Mesendoderm (in vitro differentiated cells): Measurements from ENCODE around the gene PSME3.

Experiments
- DNase-seq: peaks from one replicate; pipeline ENCODE4 v3.0.0; 2013
- H2AK5ac ChIP-seq: 2 replicates; pipeline ENCODE4 v1.6.1; 2013; ENCODE audit warnings: low read length, inconsistent platforms
- H2BK120ac ChIP-seq: 2 replicates; pipeline ENCODE4 v1.6.1; 2013; ENCODE audit warnings: low read depth, mild to moderate bottlenecking, low read length, moderate library complexity, mixed read lengths
- H2BK15ac ChIP-seq: replicated peaks from 2 replicates; pipeline ENCODE4 v1.6.1; 2013; ENCODE audit warnings: low read depth, mild to moderate bottlenecking, moderate library complexity
- H2BK5ac ChIP-seq: 2 replicates; pipeline ENCODE4 v1.6.1; 2013; ENCODE audit warnings: low read length, inconsistent platforms
- H3K18ac ChIP-seq: 2 replicates; pipeline ENCODE4 v1.6.1; 2013; ENCODE audit warnings: mild to moderate bottlenecking, low read length, mixed read lengths
- H3K23ac ChIP-seq: one replicate; pipeline ENCODE4 v1.6.1; 2013; ENCODE audit warnings: low read length
- H3K27ac ChIP-seq: 2 replicates; pipeline ENCODE4 v1.5.1; 2013; ENCODE audit warnings: low read depth, mild to moderate bottlenecking, inconsistent platforms, low read length, moderate library complexity
- H3K27me3 ChIP-seq: 2 replicates; pipeline ENCODE4 v1.6.1; 2013; ENCODE audit warnings: low read length, control low read depth, mild to moderate bottlenecking, inconsistent platforms; ENCODE audit not compliant: insufficient read depth, poor library complexity
- H3K36me3 ChIP-seq: 2 replicates; pipeline ENCODE4 v1.6.1; 2013; ENCODE audit warnings: low read length, inconsistent platforms; ENCODE audit not compliant: control insufficient read depth, insufficient read depth
- H3K4ac ChIP-seq: one replicate; pipeline ENCODE4 v1.6.1; 2013; ENCODE audit warnings: low read depth, mild to moderate bottlenecking, low read length, moderate library complexity
- H3K4me1 ChIP-seq: 2 replicates; pipeline ENCODE4 v1.6.1; 2013; ENCODE audit warnings: low read depth, low read length, inconsistent platforms; ENCODE audit not compliant: control insufficient read depth
- H3K4me2 ChIP-seq: 2 replicates; pipeline ENCODE4 v1.6.1; 2013; ENCODE audit warnings: low read length
- H3K4me3 ChIP-seq: 2 replicates; pipeline ENCODE4 v1.5.1; 2013; ENCODE audit warnings: mild to moderate bottlenecking, low read length
- H3K56ac ChIP-seq: one replicate; pipeline ENCODE4 v1.6.1; 2013; ENCODE audit warnings: low read length
- H3K79me1 ChIP-seq: 2 replicates; pipeline ENCODE4 v1.6.1; 2013; ENCODE audit warnings: low read length, inconsistent platforms
- H3K79me2 ChIP-seq: 2 replicates; pipeline ENCODE4 v1.6.1; 2013; ENCODE audit warnings: mild to moderate bottlenecking, low read length; ENCODE audit not compliant: control insufficient read depth, insufficient read depth
- H3K9ac ChIP-seq: 2 replicates; pipeline ENCODE4 v1.6.1; 2013; ENCODE audit warnings: low read length, inconsistent platforms
- H4K5ac ChIP-seq: one replicate; pipeline ENCODE4 v1.6.1; 2013; ENCODE audit warnings: low read length
- H4K8ac ChIP-seq: one replicate; pipeline ENCODE4 v1.6.1; 2013; ENCODE audit warnings: low read depth, mild to moderate bottlenecking, control low read depth, low read length, moderate library complexity
- WGBS: extraction: QIAGEN DNeasy Blood & Tissue Kit; methylation state at CpG from one replicate; pipeline ENCODE4 v1.1.7; 2013; ENCODE audit warnings: low lambda C conversion rate, missing lambda C conversion rate; ENCODE audit not compliant: insufficient coverage; ENCODE audit errors: extremely low coverage; 5-methylcytosine and 5-hydroxymethylcytosine counted together

Gene PSME3

DNA sequence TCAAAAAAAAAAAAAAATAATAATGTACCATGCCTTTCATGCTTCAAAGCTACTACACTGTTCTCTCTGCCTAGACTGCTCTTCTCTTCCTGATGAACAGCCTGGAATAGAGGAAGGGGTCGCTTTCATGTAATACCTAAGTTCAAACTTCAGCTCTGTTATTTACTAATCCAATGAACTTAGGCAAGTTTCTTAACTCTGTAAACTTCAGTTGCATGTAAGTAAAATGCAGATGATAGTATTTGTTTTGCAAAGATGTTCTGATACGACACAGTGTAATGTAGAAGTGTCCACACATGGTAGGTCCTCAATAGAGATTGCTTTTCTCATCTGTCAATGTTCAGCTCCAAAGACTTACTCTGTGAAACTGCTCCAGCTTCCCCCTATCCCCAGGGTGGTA is 41.2 kb upstream of the PSME3 start:
- H4K5ac ChIP-seq, result no peak overlapping the region
- WGBS, result no CpG with 5 or more reads among the region's 2 CpGs
- no peak overlapping the region for H2BK15ac ChIP-seq

DNA sequence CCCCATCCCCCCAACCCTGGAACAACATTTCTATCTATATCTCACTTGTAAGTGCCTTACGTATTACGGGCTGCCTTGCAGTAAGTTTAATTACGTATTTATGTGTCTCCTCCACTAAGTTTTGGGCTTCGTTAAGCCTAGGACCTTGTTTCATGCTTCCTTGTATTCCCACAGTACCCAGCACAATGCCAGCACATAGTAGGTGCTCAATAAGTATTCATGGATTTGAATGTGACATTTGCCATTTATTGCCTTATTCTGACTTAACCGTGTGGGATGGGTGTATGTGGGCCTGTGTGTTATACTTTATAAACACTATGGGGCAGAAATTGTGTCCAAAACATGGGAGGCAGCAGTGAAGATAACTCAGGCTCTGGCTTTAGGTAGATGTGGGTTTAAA is 40.7 kb upstream of the PSME3 start:
- Histone ChIP-seq H3K27ac (no peak overlapping the region), H3K27me3 (no peaks in the 10 kb centered on the region), H3K79me2 (no peaks in the 10 kb centered on the region), H3K23ac (no peak overlapping the region), H2BK15ac (no peak overlapping the region), H3K4me3 (no peak overlapping the region), H3K18ac (no peak overlapping the region), H3K36me3 (no peaks in the 10 kb centered on the region), H2BK5ac (no peak overlapping the region), H3K79me1 (peaks cover 2% of the 10 kb centered on the region), H4K8ac (no peak overlapping the region), H3K4me1 (peaks cover 1% of the 10 kb centered on the region), H3K4me2 (no peak overlapping the region), H2BK120ac (no peak overlapping the region), H2AK5ac (no peak overlapping the region), H3K56ac (no peak overlapping the region), H4K5ac (no peak overlapping the region), H3K4ac (no peak overlapping the region), H3K9ac (no peak overlapping the region)
- WGBS, result no CpG with 5 or more reads among the region's 5 CpGs
- DNase-seq, result no peak

More for the DNA sequence above, 41.2 kb upstream of the PSME3 start:
- H3K36me3 ChIP-seq, result no peaks in the 10 kb centered on the region
- no peak overlapping the region for H3K18ac ChIP-seq
- H3K27ac ChIP-seq, result no peak overlapping the region
- H3K79me2 ChIP-seq, result no peaks in the 10 kb centered on the region
- no peak overlapping the region for H3K23ac ChIP-seq
- H2BK120ac ChIP-seq, result no peak overlapping the region
- no peak overlapping the region for H3K56ac ChIP-seq
- H4K8ac ChIP-seq, result no peak overlapping the region
- H3K27me3 ChIP-seq, result no peaks in the 10 kb centered on the region
- no peak overlapping the region for H3K4me2 ChIP-seq
- no peak for DNase-seq
- H2AK5ac ChIP-seq, result no peak overlapping the region
- no peak overlapping the region for H3K9ac ChIP-seq
- H3K4me3 ChIP-seq, result no peak overlapping the region
- H3K4ac ChIP-seq, result no peak overlapping the region
- no peak overlapping the region for H2BK5ac ChIP-seq
- H3K4me1 ChIP-seq, result no peaks in the 10 kb centered on the region
- H3K79me1 ChIP-seq, result no peaks in the 10 kb centered on the region

DNA sequence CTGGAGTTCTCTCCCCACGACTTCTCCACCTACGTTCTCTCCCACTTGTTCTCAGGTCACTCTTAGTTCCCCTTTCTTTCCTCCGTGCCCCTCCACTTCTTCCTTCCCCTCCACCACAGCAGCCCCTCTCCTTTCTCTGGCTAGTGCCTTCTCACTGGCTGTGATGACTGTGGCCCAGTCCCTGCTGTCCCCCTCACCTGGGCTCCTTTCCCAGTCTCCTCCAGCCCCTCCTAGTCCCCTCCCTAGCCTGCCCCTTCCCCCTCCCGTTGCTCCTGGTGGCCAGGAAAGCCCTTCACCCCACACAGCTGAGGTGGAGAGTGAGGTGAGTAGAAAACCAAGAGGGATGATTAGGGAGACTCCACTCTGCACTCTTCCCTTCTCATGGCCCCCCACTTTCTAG is 38.1 kb upstream of the PSME3 start:
- no peak overlapping the region for H3K4ac ChIP-seq
- H2AK5ac ChIP-seq, result no peak overlapping the region
- no peaks in the 10 kb centered on the region for H3K36me3 ChIP-seq
- no peak overlapping the region for H3K23ac ChIP-seq
- peaks cover 7% of the 10 kb centered on the region for H3K79me1 ChIP-seq
- no peak overlapping the region for H2BK15ac ChIP-seq
- H4K5ac ChIP-seq, result no peak overlapping the region
- H3K4me2 ChIP-seq, result no peak overlapping the region
- DNase-seq, result no peak
- H3K27me3 ChIP-seq, result no peaks in the 10 kb centered on the region
- H3K4me3 ChIP-seq, result no peak overlapping the region
- H3K18ac ChIP-seq, result no peak overlapping the region
- H2BK120ac ChIP-seq, result no peak overlapping the region
- no peak overlapping the region for H3K27ac ChIP-seq
- no peak overlapping the region for H3K56ac ChIP-seq
- H3K4me1 ChIP-seq, result peaks cover 6% of the 10 kb centered on the region
- H2BK5ac ChIP-seq, result no peak overlapping the region
- no peak overlapping the region for H3K9ac ChIP-seq
- WGBS, result no CpG with 5 or more reads among the region's 4 CpGs
- no peak overlapping the region for H4K8ac ChIP-seq
- H3K79me2 ChIP-seq, result no peaks in the 10 kb centered on the region

DNA sequence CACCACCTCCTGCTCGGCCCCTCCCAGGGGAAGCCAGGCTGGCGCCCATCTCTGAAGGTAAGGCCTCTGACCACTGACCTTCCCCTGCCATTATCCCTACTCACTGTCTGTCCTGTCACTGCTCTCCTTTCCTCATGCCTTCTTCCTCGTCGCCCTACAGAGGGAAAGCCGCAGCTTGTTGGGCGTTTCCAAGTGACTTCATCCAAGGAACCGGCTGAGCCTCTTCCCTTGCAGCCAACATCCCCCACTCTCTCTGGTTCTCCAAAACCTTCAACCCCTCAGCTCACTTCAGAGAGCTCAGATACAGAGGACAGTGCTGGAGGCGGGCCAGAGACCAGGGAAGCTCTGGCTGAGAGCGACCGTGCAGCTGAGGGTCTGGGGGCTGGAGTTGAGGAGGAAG is 37.7 kb upstream of the PSME3 start:
- Histone ChIP-seq H4K5ac (no peak overlapping the region), H3K27ac (no peak overlapping the region)

DNA sequence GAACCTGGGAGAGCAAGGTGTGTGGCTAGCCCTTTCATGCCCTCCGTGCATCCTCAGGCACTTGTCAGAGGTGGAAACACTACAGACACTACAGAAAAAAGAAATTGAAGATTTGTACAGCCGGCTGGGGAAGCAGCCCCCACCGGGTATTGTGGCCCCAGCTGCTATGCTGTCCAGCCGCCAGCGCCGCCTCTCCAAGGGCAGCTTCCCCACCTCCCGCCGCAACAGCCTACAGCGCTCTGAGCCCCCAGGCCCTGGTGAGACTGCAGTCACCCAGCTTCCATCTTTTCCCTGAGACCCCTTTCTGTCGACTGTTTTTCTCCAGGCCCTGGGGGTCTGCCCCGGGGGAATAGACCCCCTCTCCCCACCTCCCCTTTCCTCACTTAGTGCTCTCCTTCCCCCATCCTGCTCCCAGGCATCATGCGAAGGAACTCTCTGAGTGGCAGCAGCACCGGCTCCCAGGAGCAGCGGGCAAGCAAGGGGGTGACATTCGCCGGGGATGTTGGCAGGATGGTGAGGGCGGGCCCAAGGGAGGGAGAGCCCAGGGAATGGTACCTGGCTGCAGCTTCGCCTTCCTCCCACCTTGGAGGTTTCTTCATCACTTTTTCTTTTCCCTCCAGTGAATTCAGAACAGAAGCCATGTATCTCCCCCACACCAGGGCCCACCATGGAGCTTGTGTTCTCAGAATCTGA is 37.0 kb upstream of the PSME3 start:
- H3K79me1 ChIP-seq, result peaks cover 7% of the 10 kb centered on the region
- no peaks in the 10 kb centered on the region for H3K27me3 ChIP-seq
- H3K4ac ChIP-seq, result no peak overlapping the region
- H2BK15ac ChIP-seq, result no peak overlapping the region
- no peak overlapping the region for H4K5ac ChIP-seq
- no peak overlapping the region for H3K18ac ChIP-seq
- no peak for DNase-seq
- no peak overlapping the region for H3K56ac ChIP-seq
- no peak overlapping the region for H3K27ac ChIP-seq
- no peak overlapping the region for H3K23ac ChIP-seq
- no peak overlapping the region for H3K4me3 ChIP-seq
- H3K4me1 ChIP-seq, result peaks cover 6% of the 10 kb centered on the region
- no peak overlapping the region for H3K9ac ChIP-seq
- no peaks in the 10 kb centered on the region for H3K36me3 ChIP-seq
- no peak overlapping the region for H2AK5ac ChIP-seq
- H3K4me2 ChIP-seq, result no peak overlapping the region
- WGBS, result no CpG with 5 or more reads among the region's 18 CpGs
- H4K8ac ChIP-seq, result no peak overlapping the region
- no peak overlapping the region for H2BK120ac ChIP-seq
- H2BK5ac ChIP-seq, result no peak overlapping the region
- H3K79me2 ChIP-seq, result no peaks in the 10 kb centered on the region

More for the DNA sequence above, 37.7 kb upstream of the PSME3 start:
- H3K4me2 ChIP-seq, result no peak overlapping the region
- no peak overlapping the region for H4K8ac ChIP-seq
- H3K23ac ChIP-seq, result no peak overlapping the region
- DNase-seq, result no peak
- H3K4ac ChIP-seq, result no peak overlapping the region
- H3K36me3 ChIP-seq, result no peaks in the 10 kb centered on the region
- no peak overlapping the region for H2BK120ac ChIP-seq
- no peaks in the 10 kb centered on the region for H3K27me3 ChIP-seq
- H3K4me1 ChIP-seq, result peaks cover 6% of the 10 kb centered on the region
- H2BK15ac ChIP-seq, result no peak overlapping the region
- H2AK5ac ChIP-seq, result no peak overlapping the region
- H2BK5ac ChIP-seq, result no peak overlapping the region
- H3K4me3 ChIP-seq, result no peak overlapping the region
- H3K79me2 ChIP-seq, result no peaks in the 10 kb centered on the region
- H3K56ac ChIP-seq, result no peak overlapping the region
- H3K79me1 ChIP-seq, result peaks cover 7% of the 10 kb centered on the region
- no peak overlapping the region for H3K9ac ChIP-seq
- no CpG with 5 or more reads among the region's 10 CpGs for WGBS
- no peak overlapping the region for H3K18ac ChIP-seq
